ENCODE measurements around the gene KIAA0930. TPM values are rescaled to one million over a fixed set of nuclear protein-coding genes. Genes with fewer than 3 reads are reported as not detected.

KIAA0930 gene
- total RNA-seq, 3 donors from 2014 or later (not counting 1 experiment from before 2014, with no cell fraction given) = 32.6 to 39.1 (median 38.4) TPM

DNA sequence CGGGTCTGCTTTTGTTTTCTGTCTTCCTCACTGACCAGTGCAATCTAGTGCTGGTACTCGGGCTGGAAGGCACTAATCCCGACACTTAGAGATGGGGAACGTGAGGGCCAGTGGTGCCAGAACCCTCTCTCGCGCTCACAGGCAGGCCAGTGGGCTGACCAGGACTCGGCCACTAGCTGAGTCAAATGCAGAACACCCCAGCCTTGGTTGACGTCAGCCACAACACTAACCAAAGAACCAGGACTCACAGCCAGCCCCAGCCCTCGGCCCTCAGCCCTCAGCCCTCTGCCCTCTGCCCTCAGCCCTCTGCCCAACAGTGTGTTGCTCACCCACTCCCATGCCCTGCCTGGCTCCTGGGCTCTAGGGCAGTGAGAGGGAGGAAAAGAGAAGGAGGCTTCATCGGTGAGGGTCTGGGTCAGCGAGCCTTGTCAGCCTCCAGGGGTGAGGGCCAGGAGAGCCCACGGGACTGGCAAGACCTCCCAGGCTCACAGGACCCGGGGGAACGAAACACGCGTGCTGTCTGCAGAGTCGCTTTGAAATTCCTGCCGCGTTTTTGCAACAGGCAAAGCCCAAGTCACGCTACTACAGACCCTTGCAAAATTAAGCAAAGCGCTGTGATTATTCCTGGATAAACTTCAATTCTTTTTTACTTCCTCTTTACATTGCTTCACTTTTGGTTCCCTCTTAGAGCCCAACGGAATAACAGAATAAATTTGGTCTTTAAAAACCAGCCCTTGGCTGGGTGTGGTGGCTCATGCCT is 27.5 kb downstream of the KIAA0930 start:
- ATAC-seq = no peak
- Mint-ChIP-seq H3K9me3 (no peaks in the 10 kb centered on the region), H3K4me3 (no peak overlapping the region), H3K4me1 (peaks cover 0 to 7% of the 10 kb centered on the region in 2 donors), H3K27me3 (ENCODE audit: low read depth in 2 of 2) (no peaks in the 10 kb centered on the region), H3K36me3 (no peaks in the 10 kb centered on the region), H3K27ac (peak overlapping the region in 1 of 2 donors; percentile 40)
- peaks cover 6% of the 10 kb centered on the region for H3K4me1 ChIP-seq (ENCODE audit: control insufficient read depth, insufficient read depth, low read length)
- whole genome bisulfite sequencing (ENCODE audit: insufficient coverage) = 70% methylated on average over 22 of the region's 22 CpGs
- H3K9me3 ChIP-seq (ENCODE audit: control insufficient read depth, insufficient read depth, low read length) = no peaks in the 10 kb centered on the region
- no peak for DNase-seq
- TF ChIP-seq, protein P1, sequence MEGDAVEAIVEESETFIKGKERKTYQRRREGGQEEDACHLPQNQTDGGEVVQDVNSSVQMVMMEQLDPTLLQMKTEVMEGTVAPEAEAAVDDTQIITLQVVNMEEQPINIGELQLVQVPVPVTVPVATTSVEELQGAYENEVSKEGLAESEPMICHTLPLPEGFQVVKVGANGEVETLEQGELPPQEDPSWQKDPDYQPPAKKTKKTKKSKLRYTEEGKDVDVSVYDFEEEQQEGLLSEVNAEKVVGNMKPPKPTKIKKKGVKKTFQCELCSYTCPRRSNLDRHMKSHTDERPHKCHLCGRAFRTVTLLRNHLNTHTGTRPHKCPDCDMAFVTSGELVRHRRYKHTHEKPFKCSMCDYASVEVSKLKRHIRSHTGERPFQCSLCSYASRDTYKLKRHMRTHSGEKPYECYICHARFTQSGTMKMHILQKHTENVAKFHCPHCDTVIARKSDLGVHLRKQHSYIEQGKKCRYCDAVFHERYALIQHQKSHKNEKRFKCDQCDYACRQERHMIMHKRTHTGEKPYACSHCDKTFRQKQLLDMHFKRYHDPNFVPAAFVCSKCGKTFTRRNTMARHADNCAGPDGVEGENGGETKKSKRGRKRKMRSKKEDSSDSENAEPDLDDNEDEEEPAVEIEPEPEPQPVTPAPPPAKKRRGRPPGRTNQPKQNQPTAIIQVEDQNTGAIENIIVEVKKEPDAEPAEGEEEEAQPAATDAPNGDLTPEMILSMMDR (IDR thresholded peaks at IDR 0.05) = no peak
- no peak overlapping the region for H3K27ac ChIP-seq (ENCODE audit: low read length)
- H3K27me3 ChIP-seq (ENCODE audit: control insufficient read depth, insufficient read depth, low read length) = no peaks in the 10 kb centered on the region
- intact Hi-C loops (cut with micrococcal nuclease) = no loop called here
- peaks cover 15% of the 10 kb centered on the region for H3K36me3 ChIP-seq (ENCODE audit: control insufficient read depth, insufficient read depth, low read length)
- no peak overlapping the region for H3K4me3 ChIP-seq (ENCODE audit: low read length)

DNA sequence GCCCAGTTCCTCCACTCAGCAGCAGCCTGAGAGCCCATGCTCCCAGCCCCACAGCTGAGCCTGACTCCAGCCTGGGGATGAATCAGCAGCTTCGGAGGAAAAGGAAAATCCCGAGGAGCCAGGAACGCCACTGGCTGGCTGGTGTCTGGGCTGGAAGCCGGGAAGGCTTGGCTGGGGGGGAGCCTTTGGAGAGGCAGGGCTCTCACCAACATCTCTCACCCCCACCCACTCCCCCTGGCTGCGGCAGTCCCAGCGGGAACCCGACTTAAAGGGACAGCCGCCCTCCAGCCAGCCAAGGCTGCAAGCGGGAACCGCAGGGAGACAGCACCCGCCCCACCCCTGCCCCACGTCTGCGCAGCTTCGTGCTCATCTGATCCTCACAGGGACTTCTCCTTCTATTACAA is 28.4 kb downstream of the KIAA0930 start:
- no peaks in the 10 kb centered on the region for H3K9me3 Mint-ChIP-seq
- intact Hi-C loops (cut with micrococcal nuclease) = no loop called here
- TF ChIP-seq, protein P1 (IDR thresholded peaks at IDR 0.05) = no peak
- H3K4me3 ChIP-seq (ENCODE audit: low read length) = no peak overlapping the region
- H3K36me3 ChIP-seq (ENCODE audit: control insufficient read depth, insufficient read depth, low read length) = peaks cover 15% of the 10 kb centered on the region
- H3K27me3 Mint-ChIP-seq (ENCODE audit: low read depth in 2 of 2) = no peaks in the 10 kb centered on the region
- no peaks in the 10 kb centered on the region for H3K9me3 ChIP-seq (ENCODE audit: control insufficient read depth, insufficient read depth, low read length)
- no peaks in the 10 kb centered on the region for H3K36me3 Mint-ChIP-seq
- no peak overlapping the region for H3K4me3 Mint-ChIP-seq
- DNase-seq (no peak), ATAC-seq (no peak)
- H3K27ac ChIP-seq (ENCODE audit: low read length) = no peak overlapping the region
- H3K27me3 ChIP-seq (ENCODE audit: control insufficient read depth, insufficient read depth, low read length) = no peaks in the 10 kb centered on the region
- H3K4me1 ChIP-seq (ENCODE audit: control insufficient read depth, insufficient read depth, low read length) = peaks cover 6% of the 10 kb centered on the region
- WGBS (ENCODE audit: insufficient coverage) = 92% methylated on average over 10 of the region's 14 CpGs
- peaks cover 0 to 7% of the 10 kb centered on the region in 2 donors for H3K4me1 Mint-ChIP-seq
- no peak overlapping the region for H3K27ac Mint-ChIP-seq

DNA sequence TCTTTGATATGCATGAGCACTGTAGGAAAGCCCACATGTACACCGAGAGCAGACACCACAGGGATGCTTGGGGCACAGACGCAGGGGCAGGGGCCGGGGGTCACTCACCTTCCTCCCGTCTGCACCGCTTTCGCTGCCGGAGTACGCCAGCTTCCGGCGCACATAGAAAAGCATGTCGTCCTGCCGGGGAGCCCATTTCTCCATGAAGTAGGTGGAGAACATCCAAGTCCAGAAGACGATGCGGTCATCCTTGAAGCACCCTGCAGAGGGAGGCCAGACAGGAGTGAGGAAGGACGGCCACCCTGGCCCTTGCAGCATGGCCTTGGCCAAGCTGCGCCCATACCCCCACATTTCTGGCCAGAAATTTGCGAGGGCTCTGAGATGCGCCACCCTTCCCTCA is 28.8 kb downstream of the KIAA0930 start:
- Mint-ChIP-seq H3K4me1 (peaks cover 0 to 7% of the 10 kb centered on the region in 2 donors), H3K27ac (no peak overlapping the region), H3K27me3 (ENCODE audit: low read depth in 2 of 2) (no peaks in the 10 kb centered on the region), H3K36me3 (no peaks in the 10 kb centered on the region), H3K9me3 (no peaks in the 10 kb centered on the region), H3K4me3 (no peak overlapping the region)
- no peak for ATAC-seq
- WGBS (ENCODE audit: insufficient coverage) = 98% methylated on average over 18 of the region's 18 CpGs
- H3K9me3 ChIP-seq (ENCODE audit: control insufficient read depth, insufficient read depth, low read length) = no peaks in the 10 kb centered on the region
- H3K4me1 ChIP-seq (ENCODE audit: control insufficient read depth, insufficient read depth, low read length) = peaks cover 6% of the 10 kb centered on the region
- intact Hi-C loops (cut with micrococcal nuclease) = no loop called here
- no peak for DNase-seq
- no peaks in the 10 kb centered on the region for H3K27me3 ChIP-seq (ENCODE audit: control insufficient read depth, insufficient read depth, low read length)
- H3K4me3 ChIP-seq (ENCODE audit: low read length) = no peak overlapping the region
- H3K36me3 ChIP-seq (ENCODE audit: control insufficient read depth, insufficient read depth, low read length) = peaks cover 15% of the 10 kb centered on the region
- TF ChIP-seq, protein P1 (IDR thresholded peaks at IDR 0.05) = no peak
- no peak overlapping the region for H3K27ac ChIP-seq (ENCODE audit: low read length)

DNA sequence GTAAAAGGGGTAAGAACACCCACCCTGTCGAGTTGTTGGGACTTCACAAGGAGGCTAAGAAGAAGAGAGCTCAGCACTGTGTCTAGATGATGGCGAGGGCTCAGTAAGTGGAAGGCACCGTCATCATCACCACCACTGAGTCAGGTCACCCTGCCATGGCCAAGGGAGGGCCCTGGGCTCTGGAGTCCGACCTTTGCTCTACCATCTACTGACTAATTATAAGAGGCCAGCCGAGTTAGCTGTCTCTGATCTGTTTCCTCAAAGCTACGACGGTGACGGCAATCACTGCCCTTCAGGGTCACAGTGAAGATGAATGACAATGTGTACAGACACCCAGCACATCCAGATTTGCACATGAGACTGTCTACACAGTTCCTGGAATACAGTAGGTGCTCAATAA is 29.3 kb downstream of the KIAA0930 start:
- Mint-ChIP-seq H3K4me1 (peaks cover 0 to 7% of the 10 kb centered on the region in 2 donors), H3K27ac (no peak overlapping the region), H3K4me3 (no peak overlapping the region), H3K27me3 (ENCODE audit: low read depth in 2 of 2) (no peaks in the 10 kb centered on the region), H3K36me3 (no peaks in the 10 kb centered on the region), H3K9me3 (no peaks in the 10 kb centered on the region)
- H3K4me1 ChIP-seq (ENCODE audit: control insufficient read depth, insufficient read depth, low read length) = peaks cover 6% of the 10 kb centered on the region
- WGBS (ENCODE audit: insufficient coverage) = 93% methylated on average over 8 of the region's 8 CpGs
- ATAC-seq = no peak
- DNase-seq = no peak
- H3K27ac ChIP-seq (ENCODE audit: low read length) = no peak overlapping the region
- no peaks in the 10 kb centered on the region for H3K27me3 ChIP-seq (ENCODE audit: control insufficient read depth, insufficient read depth, low read length)
- no peak overlapping the region for H3K4me3 ChIP-seq (ENCODE audit: low read length)
- no peaks in the 10 kb centered on the region for H3K9me3 ChIP-seq (ENCODE audit: control insufficient read depth, insufficient read depth, low read length)
- intact Hi-C loops (cut with micrococcal nuclease) = no loop called here
- H3K36me3 ChIP-seq (ENCODE audit: control insufficient read depth, insufficient read depth, low read length) = peaks cover 15% of the 10 kb centered on the region
- TF ChIP-seq, protein P1 (IDR thresholded peaks at IDR 0.05) = no peak

All from natural killer cell (primary cell).